GM21381 (cell line): ENCODE data around the gene CNIH1.

ENCODE experiments used
- ATAC-seq: cut with Tn5 transposase; IDR thresholded peaks from one replicate; pipeline ENCODE4 v1.9.1; 2021; ENCODE audit warnings: mild to moderate bottlenecking, moderate library complexity; ENCODE audit not compliant: unreplicated experiment

Gene CNIH1

DNA sequence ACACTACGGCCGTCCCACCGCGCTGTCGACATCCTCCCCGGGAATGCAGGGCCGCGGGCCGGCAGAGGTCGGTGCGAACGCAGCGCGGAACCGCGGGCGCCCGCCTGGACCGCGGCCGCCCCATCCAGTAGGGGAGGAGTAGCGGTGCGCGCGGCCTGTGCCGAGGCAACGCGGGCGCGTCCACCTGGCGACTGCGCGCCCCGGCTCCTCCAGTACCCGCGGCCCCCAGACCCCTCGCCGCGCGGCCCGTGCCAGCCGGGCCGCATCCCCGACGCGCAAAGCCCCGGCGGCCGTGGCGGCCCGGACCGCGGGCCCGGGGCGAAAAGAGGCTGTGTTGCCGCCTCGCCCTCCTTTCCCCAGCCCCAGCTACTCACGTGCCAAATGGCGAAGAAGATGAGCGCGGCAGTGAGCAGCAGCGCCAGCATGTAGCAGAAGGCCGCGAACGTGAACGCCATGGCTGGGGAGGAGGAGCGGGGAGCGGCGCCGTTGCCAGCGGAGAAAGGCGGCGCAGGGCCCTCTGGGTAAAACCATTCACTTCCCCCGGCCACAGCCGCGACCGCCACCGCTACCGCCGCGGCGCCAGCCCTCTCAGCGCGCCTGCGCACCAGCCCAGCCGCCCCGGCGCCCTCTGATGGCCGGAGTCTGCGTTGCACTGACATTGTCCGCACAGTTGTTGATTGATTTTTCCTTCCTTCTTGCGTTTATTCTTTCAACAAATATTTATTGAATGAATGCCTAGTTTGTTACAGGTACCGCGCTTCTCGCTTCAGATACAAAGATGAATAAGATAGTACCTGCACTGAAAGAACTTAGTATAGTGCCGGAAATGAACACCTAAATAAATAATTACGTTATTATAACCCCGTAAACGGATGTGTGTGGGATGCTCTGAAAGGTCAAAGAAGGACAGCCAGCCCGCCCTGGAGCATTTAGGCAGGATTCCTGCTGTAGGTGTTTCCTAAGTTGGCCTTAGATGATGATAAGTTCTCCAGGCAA, at the start of gene CNIH1:
Gene CNIH1, minus strand, starts transcription at position 502 of the 996 bp plus-strand sequence. Its CDS starts 47 bp downstream, at position 455.
- ATAC-seq = peak; percentile 92

DNA sequence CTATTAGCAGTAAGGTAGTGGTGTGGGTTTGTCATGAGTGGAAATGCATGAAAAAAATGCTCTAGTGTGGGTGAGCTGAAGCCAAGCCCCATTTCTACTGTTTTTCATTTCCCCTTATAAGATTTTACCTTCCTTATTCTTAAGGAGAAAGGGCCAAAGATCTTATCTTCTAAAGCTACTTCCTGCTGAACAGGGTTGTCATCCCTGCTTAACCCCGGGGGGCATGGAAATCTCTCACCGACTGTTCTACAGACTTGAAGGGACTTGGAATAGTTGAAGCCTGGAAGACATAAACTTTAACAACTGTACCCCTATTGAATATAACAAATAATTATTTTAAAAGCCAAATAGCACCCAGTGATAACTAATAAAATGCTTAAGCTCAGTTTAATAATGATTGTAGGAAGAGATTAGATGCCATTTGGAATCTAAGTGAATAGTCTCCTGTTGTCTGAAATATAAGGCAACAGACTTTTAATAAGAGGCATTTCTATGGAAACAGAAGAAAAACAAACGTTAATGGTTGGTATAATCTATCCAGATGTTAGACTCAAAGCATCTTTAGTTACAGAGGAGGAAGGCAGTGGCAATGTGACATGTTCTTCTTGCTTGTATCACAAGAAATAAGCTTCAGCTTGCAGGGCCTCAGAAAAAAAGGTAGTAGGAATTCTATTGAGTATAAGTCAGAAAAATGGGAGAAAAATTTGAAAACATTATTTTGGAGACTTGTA, 49.4 kb upstream of the CNIH1 start:
- ATAC-seq = no peak

DNA sequence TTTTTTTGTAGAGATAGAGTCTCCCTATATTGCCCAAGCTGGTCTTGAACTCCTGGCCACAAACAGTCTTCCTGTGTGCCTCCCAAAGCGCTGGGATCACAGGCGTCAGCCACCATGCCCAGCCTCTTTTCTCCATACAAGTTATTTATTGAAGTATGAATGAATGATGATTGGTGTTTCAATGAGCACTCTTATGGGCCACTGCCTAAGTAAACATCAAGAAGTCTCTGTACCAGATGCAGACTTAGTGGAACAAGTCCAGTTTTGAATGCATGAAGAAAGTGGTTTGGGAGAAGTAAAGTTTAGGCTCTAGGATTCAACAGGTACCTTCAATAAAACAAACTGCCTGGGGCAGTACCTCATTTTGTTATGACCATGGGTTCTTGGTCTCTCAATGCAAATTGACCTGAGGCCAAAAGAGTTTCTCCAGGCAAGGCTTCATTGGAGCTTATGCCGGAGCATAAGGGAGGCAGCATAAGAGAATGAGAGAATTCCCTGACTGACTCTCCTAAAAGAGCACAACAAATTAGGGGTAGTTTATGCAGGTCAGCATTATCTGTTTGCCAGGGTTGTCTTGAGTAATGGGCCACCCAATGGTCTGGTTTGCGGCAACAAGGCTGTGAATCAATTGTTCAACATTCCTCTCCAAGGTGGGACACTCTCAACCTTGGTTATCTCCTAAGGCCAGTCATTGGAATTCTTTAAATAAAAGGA, 48.7 kb upstream of the CNIH1 start:
- no peak for ATAC-seq

DNA sequence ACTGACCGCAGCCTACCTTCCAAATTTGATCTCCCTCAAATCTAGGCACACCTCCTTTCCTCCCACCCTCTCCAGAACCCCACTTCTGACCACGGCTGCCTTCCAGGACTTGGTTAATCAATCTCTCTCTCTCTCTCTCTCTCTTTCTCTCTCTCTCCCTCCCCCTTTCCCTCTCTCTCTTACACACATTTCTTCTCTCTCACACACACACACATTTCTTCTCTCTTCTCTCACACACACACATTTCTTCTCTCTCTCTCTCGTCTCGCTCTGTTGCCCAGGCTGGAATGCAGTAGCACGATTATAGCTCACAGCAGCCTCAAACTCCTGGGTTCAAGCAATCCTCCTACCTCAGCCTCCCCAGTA, 48.1 kb upstream of the CNIH1 start:
- ATAC-seq = no peak

DNA sequence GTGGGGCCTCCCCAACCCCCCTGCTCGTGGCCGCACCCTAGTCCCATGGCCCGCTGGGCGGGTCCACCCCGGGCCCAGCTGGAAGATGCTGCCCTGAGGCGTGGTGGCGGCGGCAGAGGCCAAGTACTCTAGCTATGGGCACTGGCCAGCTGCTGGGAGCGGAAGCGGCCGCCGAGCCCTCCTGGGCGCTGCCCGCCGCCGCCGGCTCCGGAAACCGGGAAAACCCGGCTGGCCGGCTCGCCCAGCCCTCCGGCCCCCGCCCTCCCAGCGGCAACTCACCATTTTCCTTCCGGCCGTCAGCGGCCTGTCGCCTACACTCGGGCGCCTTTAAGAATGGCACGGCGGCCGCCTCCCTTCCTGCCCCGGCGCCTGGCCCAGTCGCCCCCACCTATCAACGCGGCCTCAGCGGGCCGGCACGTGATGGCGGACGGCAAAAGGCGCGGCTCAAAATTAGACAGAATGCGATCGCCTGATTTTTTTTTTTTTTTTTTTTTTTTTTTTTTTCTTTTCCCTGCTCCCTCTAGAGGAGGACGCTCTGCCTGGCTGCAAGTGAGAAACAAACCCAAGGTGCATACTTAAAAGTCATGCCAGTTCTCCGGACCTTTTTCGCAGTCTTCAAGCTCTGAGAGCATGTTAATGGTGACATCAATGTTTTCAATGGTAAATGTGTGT, 47.6 kb upstream of the CNIH1 start, which contains the start of gene GMFB:
Gene GMFB, minus strand, starts transcription at position 335 of the 672 bp plus-strand sequence. Its CDS starts 53 bp downstream, at position 282.
- peak; percentile 94 for ATAC-seq

DNA sequence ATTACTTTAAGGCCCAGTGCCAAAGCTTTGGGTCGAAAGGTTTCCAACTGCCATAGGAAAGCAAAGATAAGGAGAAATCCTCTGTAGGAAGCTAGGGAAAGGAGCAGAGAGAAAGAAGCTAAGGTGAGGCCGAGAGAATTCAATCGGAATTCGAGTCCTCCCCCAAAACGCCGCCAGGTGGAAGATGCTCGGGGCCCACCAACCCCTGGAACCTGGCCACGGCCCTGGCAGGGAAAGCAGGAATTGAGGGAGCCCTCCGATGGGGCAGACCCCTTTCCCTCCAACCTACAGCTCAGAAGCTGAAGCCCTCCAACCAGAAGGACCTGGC, 47.1 kb upstream of the CNIH1 start:
- ATAC-seq = peak; percentile 16

DNA sequence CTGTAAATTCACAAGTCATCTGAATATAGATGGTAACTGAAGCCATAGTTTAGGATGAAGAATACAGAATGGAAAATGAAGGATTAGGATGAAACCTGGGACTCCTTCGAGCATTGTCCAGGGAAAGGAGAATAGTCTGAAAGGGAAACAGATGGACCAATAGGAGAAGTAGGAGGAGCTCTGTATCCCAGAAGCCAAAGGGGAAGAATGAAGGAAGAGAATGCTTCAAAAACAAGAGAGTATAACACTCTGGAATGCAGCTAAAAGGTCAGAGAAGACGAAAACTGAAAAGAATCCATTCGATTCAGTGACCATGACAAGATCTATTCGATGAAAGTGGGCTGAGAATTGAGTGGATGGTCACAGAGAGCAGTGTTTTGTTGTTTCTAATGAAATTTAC, 46.6 kb upstream of the CNIH1 start:
- ATAC-seq = no peak

DNA sequence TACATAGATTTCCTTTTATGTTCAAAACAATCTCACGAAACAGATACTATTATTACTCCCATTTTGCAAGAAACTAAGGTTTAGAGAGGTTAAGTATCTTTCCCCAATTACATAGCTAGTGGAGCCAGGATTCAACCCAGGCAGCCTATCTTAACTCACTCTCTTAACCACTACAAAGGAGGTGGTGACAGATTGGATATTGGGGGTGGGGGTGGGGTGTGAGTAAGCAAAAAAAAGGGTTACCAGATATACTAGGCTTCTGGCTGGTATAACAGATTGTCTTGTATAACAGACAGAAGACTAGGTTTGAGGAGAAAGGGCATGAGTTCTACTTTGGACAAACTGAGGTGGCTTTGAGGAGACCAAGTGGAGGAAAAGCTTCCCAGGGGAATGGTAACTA, 45.5 kb upstream of the CNIH1 start:
- ATAC-seq = no peak

DNA sequence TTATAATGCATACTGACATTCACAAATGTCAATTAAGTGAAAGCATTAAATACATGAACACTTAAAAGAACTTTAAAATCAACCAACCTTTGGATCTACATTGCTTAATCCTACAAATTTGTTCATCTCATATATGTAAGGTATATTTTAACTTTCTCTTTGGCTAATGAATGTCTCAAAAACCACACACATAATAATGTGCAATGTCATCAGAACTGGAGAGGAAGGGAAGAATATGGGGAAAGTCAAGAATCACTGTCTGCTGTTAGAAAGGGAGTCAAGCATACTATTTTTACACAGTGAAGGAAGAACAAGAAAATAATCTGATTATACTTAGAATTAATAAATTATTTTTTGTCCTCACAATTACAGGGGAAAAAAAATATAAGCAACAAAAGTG, 42.7 kb upstream of the CNIH1 start:
- ATAC-seq = no peak

DNA sequence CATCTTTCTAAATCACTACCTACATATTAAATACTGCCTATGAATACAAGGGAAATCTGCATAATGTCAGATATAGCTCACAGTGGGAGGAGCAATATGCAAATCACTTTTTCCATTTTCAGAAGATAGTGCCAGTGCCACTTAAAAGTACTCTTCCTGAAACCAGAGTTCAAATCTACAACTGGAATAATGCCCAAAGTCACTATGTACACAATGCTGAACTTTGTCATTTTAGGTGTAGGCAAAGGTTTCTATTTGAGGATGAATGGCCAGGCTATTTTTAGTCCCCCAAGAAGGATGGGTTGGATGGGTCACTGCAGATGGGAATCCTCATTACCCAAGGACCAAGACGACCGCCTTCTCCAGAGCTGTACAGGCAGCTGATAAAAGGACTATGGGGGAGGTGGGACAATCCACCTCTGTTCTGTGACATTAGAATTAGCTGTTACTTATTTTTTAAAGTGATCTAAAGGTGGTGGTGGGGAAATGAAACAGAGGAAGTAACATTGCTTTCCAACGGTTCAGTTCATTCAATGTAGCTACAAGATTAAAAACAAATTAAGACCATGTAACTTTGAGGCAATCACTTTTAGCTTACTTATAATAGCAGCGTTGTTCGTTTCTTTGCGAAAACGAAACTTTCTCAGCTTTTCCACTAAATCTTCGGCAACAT, 42.0 kb upstream of the CNIH1 start:
- no peak for ATAC-seq

DNA sequence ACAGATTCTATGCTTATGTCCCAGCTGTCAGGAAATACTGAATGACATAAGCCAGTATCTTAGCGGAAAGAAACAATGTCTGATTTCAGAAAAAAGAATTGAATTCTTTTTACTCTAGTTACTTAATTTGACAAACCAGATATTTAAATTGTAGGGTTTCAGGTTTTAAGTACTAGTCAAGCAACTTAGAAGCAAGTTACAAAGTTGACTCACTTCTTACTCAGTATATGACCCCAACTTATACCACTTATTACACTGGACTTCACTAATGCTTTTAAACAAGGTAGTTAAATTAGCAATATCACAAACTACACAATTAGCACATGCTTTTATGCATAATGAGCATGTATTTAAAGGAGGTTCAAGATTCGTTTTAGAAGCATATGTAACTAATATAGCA, 40.5 kb upstream of the CNIH1 start:
- no peak for ATAC-seq

DNA sequence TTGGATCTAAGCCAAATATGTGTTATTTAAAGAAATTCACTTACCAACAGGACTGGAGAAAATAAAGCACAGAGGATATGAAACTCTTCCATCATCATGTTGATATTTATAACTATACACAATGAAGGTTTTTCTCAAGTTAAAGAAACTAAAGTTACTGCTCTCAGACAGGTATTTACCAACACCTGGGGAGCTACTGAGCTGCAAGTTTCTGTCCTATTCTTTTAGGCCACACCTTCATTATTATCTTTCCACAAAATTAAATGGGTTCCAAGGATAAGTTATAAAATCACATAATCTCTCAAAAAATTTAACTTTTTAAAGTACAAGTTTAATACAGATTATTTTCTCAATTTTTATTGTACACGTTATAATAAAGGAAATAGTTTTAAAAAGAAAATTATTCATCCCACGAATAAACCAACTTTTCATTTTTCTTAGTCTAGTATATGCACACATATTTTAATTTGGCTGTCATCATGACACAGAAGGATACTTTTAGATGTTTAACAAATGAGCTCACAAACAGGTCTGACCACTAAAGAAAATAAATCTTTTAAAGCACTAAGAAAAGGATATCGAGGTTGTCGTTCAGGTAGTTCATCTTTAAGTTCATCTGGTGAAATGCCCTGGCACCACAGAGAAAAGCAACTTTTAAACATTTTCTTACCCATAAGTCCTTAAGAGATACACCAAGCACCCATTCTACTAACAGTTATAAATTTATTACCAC, 39.8 kb upstream of the CNIH1 start:
- no peak for ATAC-seq

DNA sequence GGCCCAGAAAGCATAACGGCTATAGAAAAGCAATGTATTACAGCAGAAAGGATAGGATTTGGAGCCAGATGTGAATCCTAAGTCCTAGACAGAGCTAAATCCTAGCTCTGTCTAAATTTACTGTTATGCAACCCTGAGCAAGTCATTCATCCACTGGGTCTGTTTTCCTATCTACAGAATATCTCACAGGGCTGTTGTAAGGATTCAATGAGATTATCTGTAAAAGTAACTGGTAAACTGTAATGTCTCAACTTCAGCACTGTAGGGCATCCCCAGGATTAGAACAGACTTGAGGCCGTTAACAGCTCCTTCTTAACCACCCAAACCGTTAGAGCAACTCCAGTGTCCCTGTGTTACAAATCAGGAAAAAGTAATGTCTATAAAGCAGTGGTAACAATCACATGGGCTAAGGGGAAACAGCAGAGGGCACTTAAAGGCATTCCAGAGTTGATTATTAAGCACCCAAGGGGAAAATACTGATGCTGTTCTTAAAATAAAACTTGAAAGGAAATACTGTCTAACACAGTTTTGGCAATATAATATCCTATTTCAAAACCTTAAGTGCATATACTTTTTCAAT, 37.6 kb upstream of the CNIH1 start:
- ATAC-seq = no peak

DNA sequence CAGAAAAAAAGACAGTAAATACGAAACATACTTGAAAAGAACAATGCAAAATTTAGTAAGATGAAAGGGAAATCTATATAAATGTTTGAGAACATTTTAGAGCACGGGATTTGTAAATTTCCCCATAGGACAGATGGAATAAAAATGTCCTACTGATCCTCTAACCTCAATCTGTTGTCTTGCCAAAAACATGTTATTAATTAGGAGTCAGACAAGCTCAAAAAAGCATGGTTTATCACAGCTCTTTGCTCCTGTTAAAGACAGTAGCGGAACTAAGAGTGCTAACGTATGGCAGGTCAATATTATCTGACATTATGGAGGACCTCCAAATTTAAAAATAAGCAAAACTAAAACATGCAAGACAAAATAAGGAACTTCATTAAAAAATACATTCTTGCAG, 34.7 kb upstream of the CNIH1 start:
- ATAC-seq = no peak

DNA sequence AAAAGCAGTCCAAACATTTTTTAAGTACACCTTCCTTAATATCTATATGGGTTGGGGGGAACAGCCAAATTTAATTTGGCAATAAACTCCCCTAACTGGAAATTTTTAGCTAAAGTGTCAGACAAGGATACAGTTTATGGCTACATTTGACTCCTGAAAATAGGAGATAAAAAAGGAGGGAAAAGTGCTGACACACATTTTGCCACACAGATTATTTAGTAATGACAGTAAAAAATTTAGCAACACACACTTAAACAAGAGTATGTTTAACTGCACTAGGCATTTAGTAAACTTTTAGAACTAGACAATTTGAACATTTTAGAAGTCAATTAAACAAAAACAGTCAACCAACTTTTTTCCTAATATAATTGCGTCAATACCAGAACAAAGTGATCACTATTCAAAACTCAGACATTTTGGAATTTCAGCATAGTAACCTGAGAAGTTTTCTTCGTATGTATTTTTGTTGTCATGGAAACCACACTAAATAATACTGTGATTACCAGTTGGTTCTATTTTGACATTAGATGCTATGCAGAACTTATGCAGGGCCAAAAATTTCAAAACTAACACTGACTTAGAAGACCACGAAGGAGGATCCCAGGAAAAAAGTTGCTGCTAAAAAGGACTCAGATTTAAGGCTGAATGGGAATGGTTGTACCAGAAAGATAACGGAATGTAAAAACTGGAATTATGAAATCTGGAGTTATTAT, 34.2 kb upstream of the CNIH1 start:
- no peak for ATAC-seq

DNA sequence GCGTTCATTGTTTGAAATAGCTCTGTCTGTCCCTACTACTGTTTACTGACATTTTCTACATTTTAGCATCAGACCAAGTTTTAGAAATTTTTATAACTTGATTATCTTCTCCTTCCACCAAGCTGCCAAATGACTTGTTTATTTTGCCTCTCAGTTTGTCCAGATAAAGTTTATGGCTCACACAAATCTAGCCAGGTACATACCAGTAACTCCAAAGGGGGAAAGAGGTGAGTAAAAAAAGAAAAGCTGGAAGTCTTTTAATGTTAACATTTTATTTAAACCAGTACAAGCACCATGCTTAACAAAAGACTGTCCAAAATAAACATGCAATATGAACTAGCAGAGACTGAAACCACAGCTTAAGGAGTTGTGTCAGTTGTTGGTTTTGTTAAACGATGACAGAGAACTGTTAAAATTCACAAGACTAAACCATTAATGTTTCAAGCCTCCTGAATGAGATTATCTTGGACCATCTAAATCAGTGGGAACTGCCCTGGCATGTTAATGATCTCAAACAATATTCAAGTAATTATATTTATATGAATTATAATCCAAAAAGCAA, 33.1 kb upstream of the CNIH1 start:
- ATAC-seq = no peak

DNA sequence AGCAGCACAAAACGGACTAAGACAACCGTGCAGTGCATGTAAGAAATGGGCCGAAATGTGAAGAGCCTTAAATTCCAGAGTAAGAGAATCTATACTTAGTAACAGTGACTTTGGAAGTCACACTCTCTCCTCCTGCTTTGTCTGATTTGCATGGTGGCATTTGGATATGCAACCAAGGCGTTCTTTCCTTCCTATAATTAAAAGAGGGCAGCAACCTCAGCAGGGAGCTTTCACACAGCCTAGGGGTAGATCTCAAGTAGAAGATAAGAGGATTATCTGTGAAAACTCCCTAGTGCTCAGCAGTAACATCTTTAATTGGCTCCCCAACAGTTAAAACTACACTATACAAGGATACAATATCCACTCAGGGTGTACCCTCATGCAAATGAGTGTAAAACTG, 31.1 kb upstream of the CNIH1 start:
- no peak for ATAC-seq

DNA sequence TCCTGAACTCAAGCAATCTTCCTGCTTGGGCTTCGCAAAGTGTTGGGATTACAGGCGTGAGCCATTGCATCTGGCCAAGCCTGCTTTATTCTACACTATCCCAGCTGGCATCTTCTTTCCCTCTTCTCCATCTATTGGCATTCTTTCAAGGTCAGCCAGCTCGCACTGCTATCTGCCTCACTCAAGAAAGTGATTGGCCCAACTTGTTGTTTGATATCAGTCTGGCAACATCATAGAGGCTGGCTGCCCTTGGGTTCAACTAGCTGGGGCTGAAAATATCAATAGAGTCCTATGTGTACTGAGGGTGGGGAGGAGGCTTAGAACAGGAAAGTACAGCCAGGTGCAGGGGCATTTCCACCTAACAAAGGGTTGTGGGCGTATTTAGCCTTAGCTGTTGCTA, 30.5 kb upstream of the CNIH1 start:
- no peak for ATAC-seq
